Spinal cord (tissue), 4 donors: Measurements from ENCODE around the gene TYK2. TPM values are rescaled to one million over a fixed set of nuclear protein-coding genes. Genes with fewer than 3 reads are reported as not detected.

ENCODE experiments used
- polyA plus RNA-seq, 2 donors: library from polyadenylated mRNA; unstranded; fragments of 120-200 nt; gene quantifications; one replicate each; pipeline ENCODE4 v1.2.1, GENCODE V29; 2013; ENCODE audit not compliant: insufficient read length in 2 of 2
- small RNA-seq: library from RNA; depleted of rRNA; stranded (forward); fragments of <200 nt; gene quantifications from one replicate; pipeline ENCODE3, GENCODE V24; 2014; ENCODE audit warnings: low replicate concordance
- total RNA-seq, 2 donors: library from RNA; depleted of rRNA in 1 of 2; stranded (reverse); fragments of 120-200 nt in 1 of 2; fragments of >200 nt in 1 of 2; gene quantifications; one replicate each; pipeline versions ENCODE4 v1.2.3 to v1.2.4, GENCODE V29; 2013 to 2014

TYK2 gene
- total and polyA plus RNA-seq, 4 donors: 44.5 to 153 (median 101) TPM

Small RNA genes lying within 50 kb of the gene (small RNA-seq; reads per million reads assigned to genes)
- not detected for gene AC011511.1
- not detected for gene AC011511.4

Other genes starting within 250 kb of the TYK2 start
- 10 to 100 TPM; 30.3 to 39.9 TPM for gene DNMT1, start 185.6 kb downstream of the TYK2 start, total RNA-seq
- 100 to 1,000 TPM in 1 of 2 donors, 10 to 100 TPM in 1; 96.7 to 114 TPM for gene DNMT1, start 185.6 kb downstream of the TYK2 start, polyA plus RNA-seq
- 1 to 10 TPM; 4.4 to 8.2 TPM for gene S1PR2, start 149.2 kb downstream of the TYK2 start, total RNA-seq
- gene S1PR2, start 149.2 kb downstream of the TYK2 start, polyA plus RNA-seq: 1 to 10 TPM; 4.9 to 6.9 TPM
- gene MRPL4, start 128.4 kb downstream of the TYK2 start, total RNA-seq: 10 to 100 TPM; 13.7 to 35.5 TPM
- gene MRPL4, start 128.4 kb downstream of the TYK2 start, polyA plus RNA-seq: 10 to 100 TPM; 56.2 to 59.7 TPM
- 10 to 100 TPM in 1 of 2 donors, 1 to 10 TPM in 1; 5.7 to 10.4 TPM for gene ICAM1, start 109.5 kb downstream of the TYK2 start, total RNA-seq
- gene ICAM1, start 109.5 kb downstream of the TYK2 start, polyA plus RNA-seq: 1 to 10 TPM; 2.5 to 3.0 TPM
- gene ICAM4, start 93.6 kb downstream of the TYK2 start, total RNA-seq: 1 to 10 TPM; 1.1 to 1.8 TPM
- under 1 TPM in 1 of 2 donors, not detected in 1; 0.42 TPM for gene ICAM4, start 93.6 kb downstream of the TYK2 start, polyA plus RNA-seq
- 1 to 10 TPM; 1.4 to 1.8 TPM for gene ICAM5, start 90.6 kb downstream of the TYK2 start, total RNA-seq
- gene ICAM5, start 90.6 kb downstream of the TYK2 start, polyA plus RNA-seq: 1 to 10 TPM; 3.2 to 3.7 TPM
- 1 to 10 TPM; 1.6 to 9.5 TPM for gene ZGLP1, start 70.8 kb downstream of the TYK2 start, total RNA-seq
- 10 to 100 TPM; 11.0 to 15.7 TPM for gene ZGLP1, start 70.8 kb downstream of the TYK2 start, polyA plus RNA-seq
- gene FDX2, start 64.6 kb downstream of the TYK2 start, total RNA-seq: 10 to 100 TPM; 15.0 to 30.4 TPM
- gene FDX2, start 64.6 kb downstream of the TYK2 start, polyA plus RNA-seq: 10 to 100 TPM; 37.3 to 45.3 TPM
- gene RAVER1, start 47.0 kb downstream of the TYK2 start, total RNA-seq: 1 to 10 TPM; 5.4 to 8.7 TPM
- 10 to 100 TPM; 32.5 to 42.3 TPM for gene RAVER1, start 47.0 kb downstream of the TYK2 start, polyA plus RNA-seq
- gene ICAM3, start 40.9 kb downstream of the TYK2 start, total RNA-seq: 1 to 10 TPM; 5.5 to 8.7 TPM
- gene ICAM3, start 40.9 kb downstream of the TYK2 start, polyA plus RNA-seq: 1 to 10 TPM; 3.8 to 4.4 TPM
- gene CDC37, start 23.0 kb upstream of the TYK2 start, total RNA-seq: 100 to 1,000 TPM in 1 of 2 donors, 10 to 100 TPM in 1; 47.4 to 164 TPM
- gene CDC37, start 23.0 kb upstream of the TYK2 start, polyA plus RNA-seq: 100 to 1,000 TPM; 151 to 191 TPM
- 10 to 100 TPM in 1 of 2 donors, 1 to 10 TPM in 1; 4.2 to 10.8 TPM for gene PDE4A, start 40.0 kb upstream of the TYK2 start, total RNA-seq
- gene PDE4A, start 40.0 kb upstream of the TYK2 start, polyA plus RNA-seq: 10 to 100 TPM; 25.7 to 28.4 TPM
- 10 to 100 TPM; 40.5 to 60.1 TPM for gene KEAP1, start 122.8 kb upstream of the TYK2 start, total RNA-seq
- 10 to 100 TPM; 76.7 to 93.6 TPM for gene KEAP1, start 122.8 kb upstream of the TYK2 start, polyA plus RNA-seq
- 1 to 10 TPM; 1.3 to 3.8 TPM for gene S1PR5, start 136.9 kb upstream of the TYK2 start, total RNA-seq
- gene S1PR5, start 136.9 kb upstream of the TYK2 start, polyA plus RNA-seq: 1 to 10 TPM; 1.1 to 1.6 TPM
- gene ATG4D, start 163.3 kb upstream of the TYK2 start, total RNA-seq: 10 to 100 TPM; 10.6 to 20.5 TPM
- gene ATG4D, start 163.3 kb upstream of the TYK2 start, polyA plus RNA-seq: 10 to 100 TPM; 42.2 to 43.9 TPM
- gene KRI1, start 185.4 kb upstream of the TYK2 start, total RNA-seq: 10 to 100 TPM in 1 of 2 donors, 1 to 10 TPM in 1; 4.4 to 13.1 TPM
- gene KRI1, start 185.4 kb upstream of the TYK2 start, polyA plus RNA-seq: 10 to 100 TPM; 16.2 to 32.5 TPM
- 10 to 100 TPM; 25.6 to 50.9 TPM for gene CDKN2D, start 188.4 kb upstream of the TYK2 start, total RNA-seq
- gene CDKN2D, start 188.4 kb upstream of the TYK2 start, polyA plus RNA-seq: 100 to 1,000 TPM; 167 to 173 TPM
- under 1 TPM; 0.30 to 0.83 TPM for gene AP1M2, start 206.7 kb upstream of the TYK2 start, total RNA-seq
- 1 to 10 TPM; 1.1 to 1.2 TPM for gene AP1M2, start 206.7 kb upstream of the TYK2 start, polyA plus RNA-seq
- 10 to 100 TPM; 46.8 to 60.4 TPM for gene SLC44A2, start 245.0 kb upstream of the TYK2 start, total RNA-seq
- gene SLC44A2, start 245.0 kb upstream of the TYK2 start, polyA plus RNA-seq: 100 to 1,000 TPM; 116 to 146 TPM